ENCODE measurements around the gene PCDH9. TPM values are rescaled to one million over a fixed set of nuclear protein-coding genes. Genes with fewer than 3 reads are reported as not detected.

Gene PCDH9
- total and polyA plus RNA-seq, 2 experiments from 2014 or later = 0.56 to 0.76 TPM

DNA sequence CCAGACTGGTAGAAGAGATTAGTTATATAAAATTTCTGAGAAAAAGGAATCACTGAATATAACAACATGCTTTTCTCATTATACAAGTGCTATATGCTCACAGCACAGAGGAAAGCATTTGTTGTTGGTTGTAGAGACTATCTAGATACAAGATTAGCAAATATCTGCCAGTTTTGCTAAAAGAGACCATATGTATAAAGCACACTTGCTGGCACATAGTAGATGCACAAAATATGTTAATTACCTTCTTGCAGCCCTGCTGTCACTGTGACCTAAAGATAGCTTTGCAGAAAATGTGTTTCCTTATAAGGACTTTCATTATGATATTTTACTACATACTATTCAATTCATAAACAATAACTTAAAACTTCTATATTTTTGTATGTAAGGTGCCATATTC lies 755.1 kb downstream of the PCDH9 start:
- no peaks in the 10 kb centered on the region for H3K27me3 ChIP-seq (replicated peaks; ENCODE audit: insufficient read depth)
- no peaks in the 10 kb centered on the region for H3K79me2 ChIP-seq (ENCODE audit: insufficient read depth)
- TF ChIP-seq EZH2phosphoT487 (IDR thresholded peaks at IDR 0.05; ENCODE audit: insufficient read depth, low read depth) = no peak
- in situ Hi-C loops (cut with MboI) = no loop called here
- H4K20me1 ChIP-seq (ENCODE audit: insufficient read depth) = no peaks in the 10 kb centered on the region
- no peak overlapping the region for H3K9ac ChIP-seq
- H3K4me1 ChIP-seq (ENCODE audit: insufficient read depth) = no peaks in the 10 kb centered on the region
- no peak overlapping the region for H3K27ac ChIP-seq
- no peak overlapping the region for H3K4me3 ChIP-seq
- H3K4me2 ChIP-seq (ENCODE audit: unreplicated experiment) = no peak overlapping the region
- no peak overlapping the region for H2AFZ ChIP-seq
- H3F3A ChIP-seq (ENCODE audit: insufficient read depth) = no peaks in the 10 kb centered on the region
- H3K9me3 ChIP-seq (ENCODE audit: low read depth) = no peaks in the 10 kb centered on the region
- no peaks in the 10 kb centered on the region for H3K9me2 ChIP-seq (ENCODE audit: insufficient read depth)
- no peaks in the 10 kb centered on the region for H3K36me3 ChIP-seq (ENCODE audit: low read depth)
- DNase-seq = no peak

- 13 to 16% methylated on average over 6 of the region's 6 CpGs for WGBS, 2 experiments (ENCODE audit: low coverage in 1 of 2, low lambda C conversion rate in 2 of 2, missing lambda C conversion rate in 2 of 2)
- no peaks in the 10 kb centered on the region for H3K9me3 ChIP-seq (ENCODE audit: low read depth)
- in situ Hi-C loops (cut with MboI) = no loop called here
- no peak overlapping the region for H3K9ac ChIP-seq
- no peaks in the 10 kb centered on the region for H3K79me2 ChIP-seq (ENCODE audit: insufficient read depth)
- no peak overlapping the region for H3K27ac ChIP-seq
- no peak overlapping the region for H3K4me2 ChIP-seq (ENCODE audit: unreplicated experiment)
- H3K36me3 ChIP-seq (ENCODE audit: low read depth) = no peaks in the 10 kb centered on the region
- H3K9me2 ChIP-seq (ENCODE audit: insufficient read depth) = no peaks in the 10 kb centered on the region
- no peaks in the 10 kb centered on the region for H3F3A ChIP-seq (ENCODE audit: insufficient read depth)
- TF ChIP-seq EZH2 (IDR thresholded peaks at IDR 0.05; ENCODE audit: insufficient read depth, poor library complexity, severe bottlenecking) (no peak), EZH2phosphoT487 (IDR thresholded peaks at IDR 0.05; ENCODE audit: insufficient read depth, low read depth) (no peak)
- DNase-seq = no peak
- no peaks in the 10 kb centered on the region for H3K4me1 ChIP-seq (ENCODE audit: insufficient read depth)
- H2AFZ ChIP-seq = no peak overlapping the region
- no peaks in the 10 kb centered on the region for H4K20me1 ChIP-seq (ENCODE audit: insufficient read depth)
- H3K27me3 ChIP-seq (replicated peaks; ENCODE audit: insufficient read depth) = no peaks in the 10 kb centered on the region
- H3K4me3 ChIP-seq = no peak overlapping the region
These were observed 760.4 kb downstream of the PCDH9 start for GRCh38 chr13:66469745-66470144.

DNA sequence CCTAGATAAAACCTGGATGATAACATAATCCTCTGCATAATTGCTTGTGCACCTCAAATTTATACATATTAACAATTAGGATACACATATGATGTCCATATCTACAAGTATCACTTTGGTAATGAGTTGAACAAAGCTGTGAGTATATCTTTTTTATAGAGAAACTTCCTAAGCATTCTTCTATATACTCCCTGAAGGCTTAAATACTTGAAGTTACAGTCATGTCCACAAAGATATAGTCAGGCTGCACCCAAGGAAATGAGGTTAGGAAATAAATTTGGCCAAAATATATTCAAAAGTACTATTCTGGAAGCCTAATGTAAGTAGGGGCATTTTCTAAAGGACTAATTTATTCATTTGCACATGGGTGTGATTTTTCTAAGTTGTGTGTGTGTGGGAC lies 761.5 kb downstream of the PCDH9 start:
- H3K36me3 ChIP-seq (ENCODE audit: low read depth) = no peaks in the 10 kb centered on the region
- H3K27me3 ChIP-seq (replicated peaks; ENCODE audit: insufficient read depth) = no peaks in the 10 kb centered on the region
- no peaks in the 10 kb centered on the region for H3K9me2 ChIP-seq (ENCODE audit: insufficient read depth)
- H3K9me3 ChIP-seq (ENCODE audit: low read depth) = no peaks in the 10 kb centered on the region
- in situ Hi-C loops (cut with MboI) = no loop called here
- no peaks in the 10 kb centered on the region for H3F3A ChIP-seq (ENCODE audit: insufficient read depth)
- DNase-seq = no peak
- no peak overlapping the region for H3K9ac ChIP-seq
- H3K4me1 ChIP-seq (ENCODE audit: insufficient read depth) = no peaks in the 10 kb centered on the region
- H3K79me2 ChIP-seq (ENCODE audit: insufficient read depth) = no peaks in the 10 kb centered on the region
- no peak overlapping the region for H2AFZ ChIP-seq
- H3K27ac ChIP-seq = no peak overlapping the region
- H3K4me2 ChIP-seq (ENCODE audit: unreplicated experiment) = no peak overlapping the region
- no peak overlapping the region for H3K4me3 ChIP-seq
- TF ChIP-seq EZH2phosphoT487 (IDR thresholded peaks at IDR 0.05; ENCODE audit: insufficient read depth, low read depth) (no peak), EZH2 (IDR thresholded peaks at IDR 0.05; ENCODE audit: insufficient read depth, poor library complexity, severe bottlenecking) (no peak)
- no peaks in the 10 kb centered on the region for H4K20me1 ChIP-seq (ENCODE audit: insufficient read depth)

DNA sequence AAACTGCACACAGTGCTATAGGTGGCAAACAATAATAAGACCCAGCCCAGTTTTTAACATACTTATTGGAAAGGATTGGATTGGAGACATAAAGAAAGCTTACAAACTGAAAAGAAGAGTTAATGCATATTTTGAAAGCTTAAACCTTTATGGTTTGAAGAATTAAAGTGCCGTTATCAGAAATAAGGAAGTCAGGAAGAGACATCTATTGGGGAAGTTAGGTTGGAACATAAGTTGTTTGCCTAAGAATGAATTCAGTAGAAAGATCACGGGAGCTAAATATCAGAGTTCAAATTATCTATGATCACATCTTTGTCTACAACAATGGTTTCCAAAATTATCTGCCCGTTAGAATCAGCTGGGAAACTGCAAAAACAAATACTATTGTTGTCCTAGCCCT lies 767.9 kb downstream of the PCDH9 start:
- WGBS, 2 experiments (ENCODE audit: low coverage in 1 of 2, low lambda C conversion rate in 2 of 2, missing lambda C conversion rate in 2 of 2) = 7 to 8% methylated on average over 3 of the region's 3 CpGs
- no peak for DNase-seq

GRCh38 chr13:66461021-66461420 lies 769.1 kb downstream of the PCDH9 start:
- no peaks in the 10 kb centered on the region for H4K20me1 ChIP-seq (ENCODE audit: insufficient read depth)
- no peak overlapping the region for H3K27ac ChIP-seq
- H3K79me2 ChIP-seq (ENCODE audit: insufficient read depth) = no peaks in the 10 kb centered on the region
- in situ Hi-C loops (cut with MboI) = no loop called here
- no peaks in the 10 kb centered on the region for H3K36me3 ChIP-seq (ENCODE audit: low read depth)
- H3F3A ChIP-seq (ENCODE audit: insufficient read depth) = no peaks in the 10 kb centered on the region
- H3K27me3 ChIP-seq (replicated peaks; ENCODE audit: insufficient read depth) = no peaks in the 10 kb centered on the region
- DNase-seq = no peak
- no peak overlapping the region for H3K4me3 ChIP-seq
- H3K4me1 ChIP-seq (ENCODE audit: insufficient read depth) = no peaks in the 10 kb centered on the region
- no peak overlapping the region for H2AFZ ChIP-seq
- H3K4me2 ChIP-seq (ENCODE audit: unreplicated experiment) = no peak overlapping the region
- no peaks in the 10 kb centered on the region for H3K9me2 ChIP-seq (ENCODE audit: insufficient read depth)
- 46 to 62% methylated on average over 1 of the region's 1 CpG for WGBS, 2 experiments (ENCODE audit: low coverage in 1 of 2, low lambda C conversion rate in 2 of 2, missing lambda C conversion rate in 2 of 2)
- TF ChIP-seq EZH2phosphoT487 (IDR thresholded peaks at IDR 0.05; ENCODE audit: insufficient read depth, low read depth) = no peak
- no peak for TF ChIP-seq EZH2 (IDR thresholded peaks at IDR 0.05; ENCODE audit: insufficient read depth, poor library complexity, severe bottlenecking)
- peaks cover 3% of the 10 kb centered on the region for H3K9me3 ChIP-seq (ENCODE audit: low read depth)
- no peak overlapping the region for H3K9ac ChIP-seq

More for the DNA sequence above, 767.9 kb downstream of the PCDH9 start:
- Histone ChIP-seq H3K27me3 (replicated peaks; ENCODE audit: insufficient read depth) (no peaks in the 10 kb centered on the region), H3K9me3 (ENCODE audit: low read depth) (peaks cover 2% of the 10 kb centered on the region), H3F3A (ENCODE audit: insufficient read depth) (no peaks in the 10 kb centered on the region), H2AFZ (no peak overlapping the region), H3K4me2 (ENCODE audit: unreplicated experiment) (no peak overlapping the region), H4K20me1 (ENCODE audit: insufficient read depth) (no peaks in the 10 kb centered on the region), H3K36me3 (ENCODE audit: low read depth) (no peaks in the 10 kb centered on the region), H3K27ac (no peak overlapping the region), H3K9ac (no peak overlapping the region), H3K79me2 (ENCODE audit: insufficient read depth) (no peaks in the 10 kb centered on the region), H3K4me1 (ENCODE audit: insufficient read depth) (no peaks in the 10 kb centered on the region), H3K4me3 (no peak overlapping the region), H3K9me2 (ENCODE audit: insufficient read depth) (no peaks in the 10 kb centered on the region)
- no peak for TF ChIP-seq EZH2 (IDR thresholded peaks at IDR 0.05; ENCODE audit: insufficient read depth, poor library complexity, severe bottlenecking)
- no peak for TF ChIP-seq EZH2phosphoT487 (IDR thresholded peaks at IDR 0.05; ENCODE audit: insufficient read depth, low read depth)
- in situ Hi-C loops (cut with MboI) = no loop called here
